ENCODE data around the gene COL28A1.

Gene COL28A1

GRCh38 chr7:7505915-7506314 lies 29.8 kb downstream of the COL28A1 start:
- DNase-seq (no peak), ATAC-seq (ENCODE audit: insufficient read depth, low read depth) (no peak)
- Histone ChIP-seq H3K4me1 (ENCODE audit: insufficient read depth, low read length) (no peaks in the 10 kb centered on the region), H3K27ac (ENCODE audit: low read length) (no peak overlapping the region), H3K36me3 (ENCODE audit: insufficient read depth, low read length) (no peaks in the 10 kb centered on the region), H3K79me2 (ENCODE audit: insufficient read depth, low read length) (no peaks in the 10 kb centered on the region), H3K4me3 (ENCODE audit: low read depth in 1 of 2, low read length in 2 of 2) (no peak overlapping the region), H3K4me2 (ENCODE audit: insufficient read depth, low read length) (no peak overlapping the region), H3K27me3 (ENCODE audit: insufficient read depth, low read length, poor library complexity) (peaks cover 3% of the 10 kb centered on the region), H3K9me3 (ENCODE audit: insufficient read depth, low read length, severe bottlenecking) (no peaks in the 10 kb centered on the region), H3K9ac (ENCODE audit: low read depth, low read length) (no peak overlapping the region), H4K20me1 (ENCODE audit: insufficient read depth, low read length) (no peaks in the 10 kb centered on the region), H2AFZ (ENCODE audit: low read depth, low read length) (no peak overlapping the region)
- TF ChIP-seq, protein P1, sequence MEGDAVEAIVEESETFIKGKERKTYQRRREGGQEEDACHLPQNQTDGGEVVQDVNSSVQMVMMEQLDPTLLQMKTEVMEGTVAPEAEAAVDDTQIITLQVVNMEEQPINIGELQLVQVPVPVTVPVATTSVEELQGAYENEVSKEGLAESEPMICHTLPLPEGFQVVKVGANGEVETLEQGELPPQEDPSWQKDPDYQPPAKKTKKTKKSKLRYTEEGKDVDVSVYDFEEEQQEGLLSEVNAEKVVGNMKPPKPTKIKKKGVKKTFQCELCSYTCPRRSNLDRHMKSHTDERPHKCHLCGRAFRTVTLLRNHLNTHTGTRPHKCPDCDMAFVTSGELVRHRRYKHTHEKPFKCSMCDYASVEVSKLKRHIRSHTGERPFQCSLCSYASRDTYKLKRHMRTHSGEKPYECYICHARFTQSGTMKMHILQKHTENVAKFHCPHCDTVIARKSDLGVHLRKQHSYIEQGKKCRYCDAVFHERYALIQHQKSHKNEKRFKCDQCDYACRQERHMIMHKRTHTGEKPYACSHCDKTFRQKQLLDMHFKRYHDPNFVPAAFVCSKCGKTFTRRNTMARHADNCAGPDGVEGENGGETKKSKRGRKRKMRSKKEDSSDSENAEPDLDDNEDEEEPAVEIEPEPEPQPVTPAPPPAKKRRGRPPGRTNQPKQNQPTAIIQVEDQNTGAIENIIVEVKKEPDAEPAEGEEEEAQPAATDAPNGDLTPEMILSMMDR (IDR thresholded peaks at IDR 0.05; ENCODE audit: borderline replicate concordance, extremely low read depth, low read length, poor library complexity, severe bottlenecking): no peak
- no peak for TF ChIP-seq EZH2 (IDR thresholded peaks at IDR 0.05; ENCODE audit: borderline replicate concordance, low read depth, low read length, severe bottlenecking)

- TF ChIP-seq, protein P1 (IDR thresholded peaks at IDR 0.05; ENCODE audit: borderline replicate concordance, extremely low read depth, low read length, poor library complexity, severe bottlenecking): no peak
- no peak for TF ChIP-seq EZH2 (IDR thresholded peaks at IDR 0.05; ENCODE audit: borderline replicate concordance, low read depth, low read length, severe bottlenecking)
- H3K27me3 ChIP-seq (ENCODE audit: insufficient read depth, low read length, poor library complexity): peaks cover 3% of the 10 kb centered on the region
- no peak overlapping the region for H3K4me2 ChIP-seq (ENCODE audit: insufficient read depth, low read length)
- H3K79me2 ChIP-seq (ENCODE audit: insufficient read depth, low read length): no peaks in the 10 kb centered on the region
- ATAC-seq (ENCODE audit: insufficient read depth, low read depth) (no peak), DNase-seq (no peak)
- no peak overlapping the region for H3K4me3 ChIP-seq (ENCODE audit: low read depth in 1 of 2, low read length in 2 of 2)
- no peaks in the 10 kb centered on the region for H3K4me1 ChIP-seq (ENCODE audit: insufficient read depth, low read length)
- no peak overlapping the region for H3K9ac ChIP-seq (ENCODE audit: low read depth, low read length)
- H3K9me3 ChIP-seq (ENCODE audit: insufficient read depth, low read length, severe bottlenecking): no peaks in the 10 kb centered on the region
- H3K27ac ChIP-seq (ENCODE audit: low read length): no peak overlapping the region
- H3K36me3 ChIP-seq (ENCODE audit: insufficient read depth, low read length): no peaks in the 10 kb centered on the region
- H2AFZ ChIP-seq (ENCODE audit: low read depth, low read length): no peak overlapping the region
- H4K20me1 ChIP-seq (ENCODE audit: insufficient read depth, low read length): no peaks in the 10 kb centered on the region
Measured at GRCh38 chr7:7504910-7505704, 30.6 kb downstream of the COL28A1 start.

DNA sequence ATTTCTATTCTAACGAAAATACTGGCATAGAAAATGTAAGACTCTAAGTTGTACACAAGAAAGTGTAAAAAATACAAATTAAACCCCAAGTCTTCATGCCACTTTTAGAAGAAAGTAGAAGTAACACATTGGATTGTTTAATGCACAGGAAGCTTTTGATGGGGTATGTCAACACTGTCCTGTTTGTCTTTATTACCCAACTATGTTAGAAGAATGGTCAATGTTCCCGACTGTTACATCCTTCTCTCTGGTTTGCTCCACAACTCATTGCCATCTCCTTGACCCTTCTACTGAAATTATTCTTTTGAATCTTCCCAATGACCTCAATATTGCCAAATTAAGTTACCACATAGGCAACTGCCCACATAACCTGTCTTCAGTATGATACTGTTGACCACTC lies 35.8 kb downstream of the COL28A1 start:
- no peaks in the 10 kb centered on the region for H3K9me3 ChIP-seq (ENCODE audit: insufficient read depth, low read length, severe bottlenecking)
- no peak overlapping the region for H3K4me2 ChIP-seq (ENCODE audit: insufficient read depth, low read length)
- H3K36me3 ChIP-seq (ENCODE audit: insufficient read depth, low read length): no peaks in the 10 kb centered on the region
- peaks cover 3% of the 10 kb centered on the region for H3K27me3 ChIP-seq (ENCODE audit: insufficient read depth, low read length, poor library complexity)
- TF ChIP-seq, protein P1 (IDR thresholded peaks at IDR 0.05; ENCODE audit: borderline replicate concordance, extremely low read depth, low read length, poor library complexity, severe bottlenecking): no peak
- no peak for TF ChIP-seq EZH2 (IDR thresholded peaks at IDR 0.05; ENCODE audit: borderline replicate concordance, low read depth, low read length, severe bottlenecking)
- no peaks in the 10 kb centered on the region for H4K20me1 ChIP-seq (ENCODE audit: insufficient read depth, low read length)
- H3K4me1 ChIP-seq (ENCODE audit: insufficient read depth, low read length): no peaks in the 10 kb centered on the region
- no peak for DNase-seq
- no peak overlapping the region for H3K4me3 ChIP-seq (ENCODE audit: low read depth in 1 of 2, low read length in 2 of 2)
- no peak overlapping the region for H3K27ac ChIP-seq (ENCODE audit: low read length)
- H3K9ac ChIP-seq (ENCODE audit: low read depth, low read length): no peak overlapping the region
- no peak for ATAC-seq (ENCODE audit: insufficient read depth, low read depth)
- H2AFZ ChIP-seq (ENCODE audit: low read depth, low read length): no peak overlapping the region
- no peaks in the 10 kb centered on the region for H3K79me2 ChIP-seq (ENCODE audit: insufficient read depth, low read length)
